HTERT RPE-1 (cell line): ENCODE measurements around the gene KLF13.

Experiments
- in situ Hi-C: fragments of 300-500 bp; cut with MboI; formaldehyde crosslinking; loops from 4 replicates; pipeline ENCODE4 v1.14.3; 2020; ENCODE audit warnings: low sequenced_read_pairs

The KLF13 gene

GRCh38 chr15:31298707-31299172 is 27.9 kb upstream of the KLF13 start:
- in situ Hi-C loops, result no loop called here

- in situ Hi-C loops, result no loop called here
Observed at GRCh38 chr15:31300208-31300661, 26.4 kb upstream of the KLF13 start.

GRCh38 chr15:31300981-31301672 is 25.5 kb upstream of the KLF13 start:
- in situ Hi-C loops, result no loop called here

- in situ Hi-C loops, result no loop called here
Observed at GRCh38 chr15:31301673-31301990, 25.0 kb upstream of the KLF13 start.

- in situ Hi-C loops, result no loop called here
Observed at GRCh38 chr15:31302029-31302657, 24.5 kb upstream of the KLF13 start.

- in situ Hi-C loops, result no loop called here
Observed at GRCh38 chr15:31302778-31303725, 23.6 kb upstream of the KLF13 start.

- in situ Hi-C loops, result no loop called here
Observed at GRCh38 chr15:31303726-31304648, 22.6 kb upstream of the KLF13 start.

GRCh38 chr15:31304751-31305365 is 21.8 kb upstream of the KLF13 start:
- in situ Hi-C loops, result no loop called here

- in situ Hi-C loops, result no loop called here
Observed at GRCh38 chr15:31305375-31305774, 21.3 kb upstream of the KLF13 start.

- in situ Hi-C loops, result no loop called here
Observed at GRCh38 chr15:31305796-31306425, 20.7 kb upstream of the KLF13 start.

GRCh38 chr15:31306426-31307269 is 20.0 kb upstream of the KLF13 start:
- in situ Hi-C loops, result no loop called here

- in situ Hi-C loops, result no loop called here
Observed at GRCh38 chr15:31307270-31308184, 19.1 kb upstream of the KLF13 start.

GRCh38 chr15:31308185-31308639 is 18.4 kb upstream of the KLF13 start:
- in situ Hi-C loops, result no loop called here

- in situ Hi-C loops, result no loop called here
Observed at GRCh38 chr15:31309893-31310606, 16.6 kb upstream of the KLF13 start.

GRCh38 chr15:31311735-31312619 is 14.7 kb upstream of the KLF13 start:
- in situ Hi-C loops, result no loop called here

GRCh38 chr15:31313223-31313622 is 13.4 kb upstream of the KLF13 start:
- in situ Hi-C loops, result no loop called here
